Left cardiac atrium (tissue), 4 donors: ENCODE data around the gene MAGI3. TPM values are rescaled to one million over a fixed set of nuclear protein-coding genes. Genes with fewer than 3 reads are reported as not detected.
"Not testable (repeated sequence)": the region's sequence is repeated elsewhere in the genome, so short reads cannot be mapped to it uniquely, and the experiment has no call there.

Experiments used
- ATAC-seq, 2 donors: fragments of 200-7000 bp; cut with Tn5 transposase; one replicate each; pipeline ENCODE4 v1.9.1; 2020; ENCODE audit warnings: mild to moderate bottlenecking in 2 of 2, moderate library complexity in 2 of 2
- DNase-seq: peaks from one replicate; pipeline ENCODE4 v3.0.0-alpha.2; 2020
- intact Hi-C, 2 donors: fragments of 100-400 bp; cut with DNase I; formaldehyde crosslinking; loops; one replicate each; pipeline versions ENCODE4 v1.14.1 to v1.15.1; 2022 to 2023
- total RNA-seq, 2 donors: library from RNA; stranded (reverse); fragmentation: NEBNext Ultra II Directional; extraction: Animal tissue kit (Norgen Biotek cat#: 25700); gene quantifications; one replicate each; pipeline ENCODE4 v1.2.1, GENCODE V29; 2021
- donor health status: DM: no; HTN: yes; CAD: no.
- donor health status: DM: no; HTN: yes; CAD: no; lungs with severe emphysema.
- donor health status: DM: yes; HTN: yes; CAD: no.
- donor health status: Dilated cardiomyopathy.

MAGI3 gene
- total RNA-seq, 2 donors from 2014 or later = 7.2 to 7.9 TPM

GRCh38 chr1:113434874-113435175 is 44.5 kb downstream of the MAGI3 start:
- ATAC-seq (no peak), DNase-seq (no peak)
- intact Hi-C loops = no loop called here

GRCh38 chr1:113437554-113438341 is 47.4 kb downstream of the MAGI3 start:
- intact Hi-C loops = no loop called here
- DNase-seq = no peak
- no peak for ATAC-seq

- DNase-seq = no peak
Observed at GRCh38 chr1:113438505-113439276, 48.4 kb downstream of the MAGI3 start.

GRCh38 chr1:113439277-113439670 is 49.0 kb downstream of the MAGI3 start:
- DNase-seq (no peak), ATAC-seq (no peak)
- intact Hi-C loops = no loop called here

More at GRCh38 chr1:113438505-113439276, 48.4 kb downstream of the MAGI3 start:
- ATAC-seq = no peak
- intact Hi-C loops = no loop called here

GRCh38 chr1:113442131-113442530 is 51.8 kb downstream of the MAGI3 start:
- DNase-seq (no peak), ATAC-seq (no peak)
- intact Hi-C loops = no loop called here

GRCh38 chr1:113444857-113445256 is 54.5 kb downstream of the MAGI3 start:
- DNase-seq (no peak), ATAC-seq (no peak)
- intact Hi-C loops = no loop called here

- DNase-seq = no peak
- no peak for ATAC-seq
- intact Hi-C loops = loop anchor here in 1 of 2 donors (5.0 kb wide), 1 partner anchor 309 kb away; no protein-coding TSS in a partner anchor
Observed at GRCh38 chr1:113451710-113452109, 61.4 kb downstream of the MAGI3 start.

GRCh38 chr1:113452921-113453770 is 62.8 kb downstream of the MAGI3 start:
- intact Hi-C loops = loop anchor here in 1 of 2 donors (5.0 kb wide), 1 partner anchor 311 kb away; no protein-coding TSS in a partner anchor
- DNase-seq (peak; percentile 19), ATAC-seq (peak; percentile 79 to 80)

- DNase-seq = no peak
- intact Hi-C loops = loop anchor here in 1 of 2 donors (5.0 kb wide), 1 partner anchor 311 kb away; no protein-coding TSS in a partner anchor
- ATAC-seq = peak in 1 of 2 donors; percentile 16
Observed at GRCh38 chr1:113453771-113454083, 63.4 kb downstream of the MAGI3 start.

GRCh38 chr1:113455374-113455773 is 65.1 kb downstream of the MAGI3 start:
- intact Hi-C loops = no loop called here
- ATAC-seq (no peak), DNase-seq (no peak)

- peak; percentile 27 for DNase-seq
- intact Hi-C loops = no loop called here
- ATAC-seq = peak; percentile 81 to 98
Observed at GRCh38 chr1:113456967-113457366, 66.7 kb downstream of the MAGI3 start.

- intact Hi-C loops = no loop called here
- ATAC-seq (no peak), DNase-seq (no peak)
Observed at GRCh38 chr1:113459279-113459678, 69.0 kb downstream of the MAGI3 start.

- ATAC-seq (no peak), DNase-seq (no peak)
- intact Hi-C loops = no loop called here
Observed at GRCh38 chr1:113467991-113468390, 77.7 kb downstream of the MAGI3 start.

- DNase-seq, ATAC-seq, intact Hi-C loops: not testable (repeated sequence)
Observed at GRCh38 chr1:113478427-113479195, 88.3 kb downstream of the MAGI3 start.

- intact Hi-C loops = loop anchor here in 1 of 2 donors (5.0 kb wide), 1 partner anchor 42 kb away; no protein-coding TSS in a partner anchor
- ATAC-seq = no peak
- DNase-seq = no peak
Observed at GRCh38 chr1:113479713-113480676, 89.7 kb downstream of the MAGI3 start.

GRCh38 chr1:113485131-113485530 is 94.8 kb downstream of the MAGI3 start:
- intact Hi-C loops, ATAC-seq, DNase-seq: not testable (repeated sequence)

GRCh38 chr1:113488576-113489177 is 98.4 kb downstream of the MAGI3 start:
- ATAC-seq (no peak), DNase-seq (no peak)
- intact Hi-C loops = no loop called here
